GM19397 (cell line): ENCODE results near the gene MLLT1.

Experiments
- ATAC-seq: cut with Tn5 transposase; IDR thresholded peaks from one replicate; pipeline ENCODE4 v1.9.1; 2021; ENCODE audit warnings: mild to moderate bottlenecking, moderate library complexity; ENCODE audit not compliant: unreplicated experiment

MLLT1 gene

DNA sequence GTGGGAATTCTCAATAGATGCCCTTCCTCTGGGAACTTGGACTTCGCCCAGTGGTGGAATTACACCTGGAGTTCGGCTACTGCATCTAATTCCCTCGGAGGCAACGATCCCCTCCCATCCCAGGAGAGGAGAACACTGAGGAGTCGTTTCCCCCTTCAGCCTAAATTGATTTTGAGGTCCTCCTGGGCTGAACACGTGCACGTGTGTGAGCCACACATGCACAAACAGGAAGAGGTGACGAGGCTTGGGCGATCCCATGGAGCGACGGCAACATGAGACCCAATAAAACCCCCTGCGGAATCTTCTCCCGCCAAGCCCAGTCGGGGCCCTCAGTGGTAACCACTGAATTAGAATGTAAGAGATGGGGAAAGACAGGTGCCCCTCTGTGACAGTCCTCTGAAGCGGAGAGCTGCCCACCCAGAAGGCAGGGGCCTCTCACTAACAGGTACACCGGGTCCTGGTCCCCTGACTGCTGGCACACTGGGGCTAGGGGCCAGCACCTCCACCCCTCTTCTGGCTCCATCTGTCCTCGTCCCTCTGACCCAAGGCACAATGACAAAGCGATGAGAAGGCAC lies 4.5 kb downstream of the MLLT1 start:
- ATAC-seq, result no peak

- no peak for ATAC-seq
These were observed 5.0 kb downstream of the MLLT1 start for GRCh38 chr19:6274756-6275155.

DNA sequence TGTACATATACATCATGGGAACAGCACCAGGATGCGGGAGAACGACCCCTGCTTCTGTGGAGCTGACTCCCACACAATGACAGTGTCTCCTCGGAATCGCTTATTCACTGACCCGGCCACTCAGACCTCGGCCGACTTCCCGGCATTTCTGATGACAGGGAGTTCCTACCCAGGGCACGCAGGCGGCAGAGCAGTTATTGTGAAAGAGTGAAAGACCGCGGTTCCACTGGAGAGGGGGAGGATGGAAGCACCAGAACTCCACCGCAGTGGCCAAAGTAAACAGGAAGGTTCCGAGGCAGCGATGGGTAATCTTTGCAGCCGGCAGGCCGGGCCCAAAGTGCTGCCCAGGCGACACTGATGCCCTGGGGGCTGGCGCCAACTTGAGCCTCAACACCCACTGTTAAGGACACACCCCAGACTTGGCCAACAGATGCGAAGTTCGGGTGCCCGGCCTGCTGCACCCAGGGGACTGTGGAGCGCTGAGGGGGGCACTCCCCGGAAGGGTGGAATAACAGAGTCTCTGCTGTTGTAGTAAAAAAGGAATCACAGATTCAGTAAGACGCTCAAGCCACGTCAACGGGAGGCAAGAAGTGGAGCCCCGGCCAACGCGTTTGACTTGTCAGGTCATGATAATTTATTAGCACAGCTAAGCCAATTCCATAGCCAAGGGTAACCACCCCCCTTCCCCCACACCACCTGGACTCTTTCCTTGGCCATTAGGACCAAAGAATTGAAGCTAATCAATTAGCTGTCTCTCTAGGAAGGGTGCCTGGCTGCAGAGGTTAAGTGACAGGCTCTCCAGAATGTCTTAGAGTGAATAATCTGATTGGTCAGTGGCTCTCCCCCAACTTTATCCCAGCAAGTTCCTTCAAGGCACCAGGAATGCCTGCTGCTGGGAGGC lies 5.8 kb downstream of the MLLT1 start:
- no peak for ATAC-seq

DNA sequence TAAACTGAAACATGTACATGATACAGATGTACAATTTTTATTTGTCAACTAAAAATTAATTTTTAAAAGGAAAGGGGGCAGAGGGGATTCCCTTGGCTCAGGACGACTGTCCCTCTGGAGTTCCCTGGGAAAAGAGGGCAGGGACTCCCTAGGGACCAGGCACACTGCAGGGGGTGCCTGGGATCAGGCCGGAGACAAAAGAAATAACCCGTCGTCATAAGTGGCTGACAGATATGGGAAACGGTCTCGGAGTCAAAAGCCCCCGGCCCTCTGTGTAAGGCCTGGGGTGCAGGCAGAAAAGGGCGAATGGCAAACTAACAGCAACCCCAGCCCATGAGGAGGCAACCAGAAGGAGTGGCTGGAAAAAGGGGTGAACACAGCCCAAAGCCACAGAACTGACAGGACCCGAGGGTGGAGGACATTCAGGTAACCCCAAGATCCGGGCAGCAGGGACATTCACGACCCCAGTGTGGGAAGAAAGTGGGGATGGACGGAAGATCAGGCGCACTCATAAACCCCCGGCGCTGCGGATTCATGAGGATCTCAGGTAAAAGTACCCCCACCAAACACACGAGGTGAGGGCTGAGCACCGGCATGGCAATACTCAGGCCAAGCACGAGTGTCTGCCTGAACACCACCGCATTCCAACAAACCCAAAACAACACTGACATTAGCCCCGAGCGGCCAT lies 6.7 kb downstream of the MLLT1 start:
- no peak for ATAC-seq

DNA sequence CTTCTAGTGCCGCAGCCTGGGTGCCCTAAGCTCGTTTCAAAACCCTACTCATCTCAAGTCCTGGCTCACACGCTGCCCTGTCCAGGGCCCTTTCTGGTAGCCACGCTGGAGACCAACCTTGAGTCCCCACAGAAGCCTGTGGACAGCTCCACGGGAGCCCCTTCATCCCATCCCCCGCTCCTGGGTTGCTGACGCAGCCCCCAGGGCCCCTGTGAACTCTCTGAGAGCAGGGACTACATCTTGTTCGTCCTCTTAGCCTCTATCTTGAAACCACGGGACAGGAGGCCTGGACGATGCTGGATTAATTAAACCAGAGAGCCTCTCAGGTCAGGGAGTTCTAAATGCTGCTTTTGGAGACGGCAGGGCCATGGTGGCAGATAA lies 7.4 kb downstream of the MLLT1 start:
- ATAC-seq, result no peak

DNA sequence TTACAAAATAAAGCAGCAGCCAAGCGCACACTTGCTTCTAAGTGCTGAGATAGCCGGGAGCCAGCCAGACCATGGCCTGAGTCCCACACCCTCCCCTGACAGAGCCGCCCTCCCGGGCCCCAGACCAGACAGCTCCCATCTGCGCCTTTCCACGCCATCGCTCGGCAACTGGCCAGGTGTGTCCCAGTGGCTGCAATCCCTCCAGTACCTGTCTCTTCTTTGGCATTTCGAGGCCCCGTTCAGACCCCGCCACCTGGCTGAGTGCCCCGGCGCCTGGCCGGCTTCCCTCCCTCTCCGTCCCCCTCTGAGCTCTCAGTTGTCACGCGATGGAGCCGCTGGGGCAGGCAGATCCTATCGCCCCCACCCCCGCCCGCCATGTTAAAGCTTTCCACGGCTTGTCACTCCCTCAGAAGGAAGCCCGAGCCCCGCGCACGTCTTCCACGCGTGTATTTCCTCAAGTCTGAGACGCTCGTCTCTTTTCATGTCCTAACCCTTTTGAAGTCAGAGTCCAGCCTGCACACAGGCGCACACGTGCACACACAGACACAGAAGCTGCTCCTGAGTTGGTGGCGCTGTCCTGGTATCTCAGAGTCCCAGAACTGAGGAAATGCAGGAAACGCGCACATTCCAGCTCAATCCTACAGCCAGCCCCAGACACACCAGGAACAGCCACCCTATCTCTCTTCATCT lies 7.9 kb downstream of the MLLT1 start:
- ATAC-seq, result no peak

- no peak for ATAC-seq
These were observed 8.5 kb downstream of the MLLT1 start for GRCh38 chr19:6271251-6271650.

- ATAC-seq, result no peak
These were observed 9.0 kb downstream of the MLLT1 start for GRCh38 chr19:6270822-6271221.

DNA sequence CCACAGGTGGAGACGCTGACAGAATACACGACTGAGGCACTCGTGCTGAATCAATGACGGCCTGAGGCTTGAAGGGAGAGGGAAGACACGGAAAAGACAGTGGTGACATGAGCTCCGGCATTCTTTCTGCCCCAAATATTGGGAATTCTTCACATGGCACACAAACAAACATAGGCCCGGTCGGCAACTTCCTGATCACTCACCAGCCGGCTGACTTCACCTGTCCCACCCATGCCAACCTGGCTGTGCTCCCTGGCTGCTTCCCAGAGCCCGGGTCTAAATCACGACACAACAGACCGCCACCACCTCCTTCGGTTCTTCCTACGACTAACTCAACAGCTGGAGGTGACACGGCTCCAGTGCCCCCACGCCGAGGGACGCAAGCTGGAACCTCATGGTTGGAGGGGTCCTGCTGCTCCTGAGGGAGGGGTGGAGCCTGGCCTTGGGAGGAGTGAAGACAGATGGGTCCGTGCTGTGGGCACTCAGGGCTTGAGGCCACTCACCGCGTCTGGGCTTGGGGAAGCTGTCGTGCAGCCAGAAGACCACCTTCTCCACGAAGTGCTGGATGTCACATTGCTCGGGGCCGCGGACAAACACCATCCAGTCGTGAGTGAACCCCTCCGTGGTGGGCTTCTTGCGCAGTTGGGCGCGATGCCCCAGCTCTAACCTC lies 9.6 kb downstream of the MLLT1 start:
- no peak for ATAC-seq

DNA sequence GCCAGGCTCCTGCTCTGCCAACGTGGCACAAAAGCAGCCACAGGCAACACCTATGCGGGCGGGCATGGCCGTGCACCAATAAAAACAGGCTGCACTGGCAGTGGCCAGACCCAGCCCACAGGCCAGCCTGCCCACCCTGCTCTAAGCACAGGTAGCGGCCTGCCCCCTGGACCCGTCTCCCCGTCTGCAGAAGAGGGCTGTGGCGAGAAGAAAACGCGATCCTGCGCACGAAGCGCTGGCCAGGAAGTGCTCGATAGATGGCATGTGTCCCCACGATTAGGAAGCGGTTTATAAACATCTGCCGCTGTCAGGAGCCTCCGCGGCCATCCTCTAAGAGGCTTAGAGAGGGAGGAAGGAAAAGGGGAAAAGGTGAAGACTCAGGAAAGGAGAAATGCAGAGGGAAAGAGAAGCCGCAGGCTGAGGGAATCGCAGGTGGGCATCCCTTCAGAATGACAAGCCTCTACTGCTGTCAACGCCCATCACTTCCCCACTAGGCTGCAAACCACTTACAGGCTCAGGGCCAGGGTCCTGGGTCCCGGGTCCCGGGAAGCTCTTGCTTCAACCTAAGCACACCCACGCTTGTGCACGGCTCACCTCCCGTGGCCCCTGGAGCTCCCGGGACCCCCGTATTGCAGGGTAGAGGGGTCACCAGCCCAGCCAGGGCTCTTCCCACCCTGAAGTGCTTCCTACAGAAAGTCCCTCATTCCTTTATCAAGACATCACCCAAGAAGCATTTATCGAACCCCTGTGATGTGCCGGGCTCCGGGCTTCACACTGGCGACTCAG lies 10.5 kb downstream of the MLLT1 start:
- ATAC-seq, result no peak

DNA sequence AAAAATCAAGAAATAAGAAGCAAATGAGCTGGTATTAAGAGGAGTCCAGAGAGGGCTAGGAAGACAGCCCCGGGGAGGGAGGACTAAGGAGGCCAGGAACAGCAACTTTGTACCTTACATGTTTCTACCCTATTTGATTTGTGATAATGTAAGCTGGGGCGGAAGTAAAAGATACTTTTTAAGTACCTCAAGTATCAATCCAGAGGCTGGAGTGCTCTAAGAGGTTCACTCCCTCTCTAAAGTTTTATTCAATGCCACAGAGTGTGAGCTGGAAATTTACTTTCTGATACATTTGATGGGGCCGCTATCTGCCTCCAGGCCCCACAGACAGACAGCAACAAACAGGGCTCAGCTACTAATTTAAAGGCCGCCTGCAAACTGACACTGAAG lies 11.4 kb downstream of the MLLT1 start:
- ATAC-seq, result no peak

GRCh38 chr19:6267552-6268381 lies 12.0 kb downstream of the MLLT1 start:
- no peak for ATAC-seq

- ATAC-seq, result no peak
These were observed 15.0 kb downstream of the MLLT1 start for GRCh38 chr19:6264803-6265202.

- ATAC-seq, result no peak
These were observed 15.9 kb downstream of the MLLT1 start for GRCh38 chr19:6263735-6264444.

GRCh38 chr19:6263306-6263705 lies 16.5 kb downstream of the MLLT1 start:
- no peak for ATAC-seq

- no peak for ATAC-seq
These were observed 17.3 kb downstream of the MLLT1 start for GRCh38 chr19:6262519-6262918.

DNA sequence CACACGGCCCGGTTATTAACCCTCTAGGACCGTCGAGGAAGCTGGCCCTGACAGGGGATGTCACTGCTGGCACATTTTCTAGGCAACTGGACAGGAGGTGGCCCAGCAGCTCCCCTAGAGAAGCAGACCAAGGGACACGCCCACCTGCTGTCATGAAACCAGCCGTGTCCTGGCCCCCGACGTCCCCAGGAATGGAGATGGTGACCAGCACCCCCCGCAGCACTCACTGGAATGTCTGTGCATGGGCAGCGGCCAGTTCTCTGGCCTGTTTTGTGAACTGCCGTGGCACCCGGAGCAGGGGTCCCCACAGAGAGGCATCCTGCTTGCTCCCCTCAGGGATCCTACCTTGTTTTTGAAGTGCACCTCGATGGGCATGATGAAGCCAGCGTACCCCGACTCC lies 17.9 kb downstream of the MLLT1 start:
- no peak for ATAC-seq

DNA sequence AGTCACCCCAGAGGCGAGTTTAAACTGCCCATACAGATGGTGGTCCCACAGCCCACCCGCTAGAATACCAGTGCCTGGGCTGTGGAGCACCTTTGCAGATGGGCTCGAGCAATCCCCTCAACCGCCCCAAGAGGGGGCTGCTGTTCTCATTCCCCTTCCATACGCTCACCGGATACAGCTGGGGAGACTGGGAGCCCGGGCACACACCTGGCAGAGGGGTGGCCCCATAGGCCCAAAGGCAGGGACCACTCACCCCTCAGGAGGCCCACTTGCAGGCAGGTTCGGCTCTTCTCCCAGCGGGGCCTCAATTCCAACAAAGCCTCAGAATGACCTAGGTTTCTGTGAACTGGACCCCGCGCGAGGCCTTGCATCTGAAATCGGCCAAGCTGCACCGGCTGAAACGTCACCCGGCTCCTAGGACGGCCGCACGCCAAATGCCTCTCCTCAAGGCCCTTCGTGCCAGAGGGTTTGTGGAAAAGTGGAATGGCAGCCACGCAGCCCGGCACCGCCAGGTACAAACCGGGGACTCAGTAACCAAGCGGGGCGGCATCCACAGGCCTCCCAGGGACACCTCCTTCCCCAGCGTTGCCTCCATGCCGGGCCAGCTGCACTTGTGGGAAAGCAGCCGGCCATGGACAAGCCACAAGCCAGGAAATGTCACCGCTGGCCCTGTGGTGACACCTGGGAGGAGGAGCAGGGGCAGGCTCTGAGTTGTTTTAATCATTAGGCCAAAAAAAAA lies 18.7 kb downstream of the MLLT1 start:
- no peak for ATAC-seq
